ENCODE data around the gene ADAMTS14.

Gene ADAMTS14

GRCh38 chr10:70774810-70775678 is 102.7 kb downstream of the ADAMTS14 start:
- DNase-seq: no peak

- DNase-seq: no peak
Measured at GRCh38 chr10:70775679-70776454, 103.6 kb downstream of the ADAMTS14 start.

GRCh38 chr10:70776455-70777005 is 104.2 kb downstream of the ADAMTS14 start:
- no peak for DNase-seq

GRCh38 chr10:70777063-70777875 is 105.0 kb downstream of the ADAMTS14 start:
- no peak for DNase-seq

- DNase-seq: no peak
Measured at GRCh38 chr10:70778267-70778924, 106.1 kb downstream of the ADAMTS14 start.

GRCh38 chr10:70779088-70779487 is 106.8 kb downstream of the ADAMTS14 start:
- no peak for DNase-seq

GRCh38 chr10:70779511-70780369 is 107.4 kb downstream of the ADAMTS14 start:
- DNase-seq: no peak

GRCh38 chr10:70780370-70780760 is 108.1 kb downstream of the ADAMTS14 start:
- no peak for DNase-seq

- no peak for DNase-seq
Measured at GRCh38 chr10:70780772-70781171, 108.5 kb downstream of the ADAMTS14 start.

- no peak for DNase-seq
Measured at GRCh38 chr10:70781461-70782051, 109.2 kb downstream of the ADAMTS14 start.

- DNase-seq: no peak
Measured at GRCh38 chr10:70782086-70782745, 109.9 kb downstream of the ADAMTS14 start.

- DNase-seq: no peak
Measured at GRCh38 chr10:70782746-70783680, 110.7 kb downstream of the ADAMTS14 start.

- DNase-seq: no peak
Measured at GRCh38 chr10:70784016-70784415, 111.7 kb downstream of the ADAMTS14 start.

- DNase-seq: no peak
Measured at GRCh38 chr10:70784471-70784870, 112.2 kb downstream of the ADAMTS14 start.

- no peak for DNase-seq
Measured at GRCh38 chr10:70785190-70785589, 112.9 kb downstream of the ADAMTS14 start, which contains the start of gene TBATA. Gene TBATA, minus strand, starts transcription at chr10:70785377. Its CDS starts 1,998 bp downstream, at chr10:70783379.

- DNase-seq: no peak
Measured at GRCh38 chr10:70786799-70787415, 114.6 kb downstream of the ADAMTS14 start.

- DNase-seq: no peak
Measured at GRCh38 chr10:70791386-70792039, 119.2 kb downstream of the ADAMTS14 start.

- no peak for DNase-seq
Measured at GRCh38 chr10:70795613-70796012, 123.3 kb downstream of the ADAMTS14 start.
